GM19193 (cell line): ENCODE results near the gene IFNK.

Source experiments
- POLR2A ChIP-seq: IDR thresholded peaks from 4 replicates; pipeline ENCODE4 v1.6.1; 2011; ENCODE audit not compliant: insufficient read depth, insufficient read length; ENCODE audit errors: extremely low read depth

Gene IFNK

GRCh38 chr9:27572566-27572917, 48.5 kb downstream of the IFNK start:
- no peak for TF ChIP-seq POLR2A

- peak; percentile 70 for TF ChIP-seq POLR2A
Observed at GRCh38 chr9:27572918-27573633, 49.0 kb downstream of the IFNK start, which contains the start of gene C9orf72. Gene C9orf72, minus strand, starts transcription at chr9:27573481. Its CDS starts 6,361 bp downstream, at chr9:27567120.

GRCh38 chr9:27573634-27574590, 49.8 kb downstream of the IFNK start:
- peak; percentile 55 for TF ChIP-seq POLR2A
